DMS 273 (cell line): ENCODE results near the gene VEGFC.

Source experiments
- DNase-seq: peaks from one replicate; lab custom pipeline; 2025; ENCODE audit not compliant: unreplicated experiment; lab: John Stamatoyannopoulos, UW

The VEGFC gene

GRCh38 chr4:176762661-176763308, 29.9 kb downstream of the VEGFC start:
- DNase-seq = no peak

- DNase-seq = no peak
These were observed 30.9 kb downstream of the VEGFC start for GRCh38 chr4:176761872-176762271.

- DNase-seq = no peak
These were observed 32.3 kb downstream of the VEGFC start for GRCh38 chr4:176760471-176760870.

- DNase-seq = no peak
These were observed 34.0 kb downstream of the VEGFC start for GRCh38 chr4:176758731-176759130.

GRCh38 chr4:176758323-176758722, 34.4 kb downstream of the VEGFC start:
- DNase-seq = no peak

- DNase-seq = no peak
These were observed 37.1 kb downstream of the VEGFC start for GRCh38 chr4:176755613-176756012.

- no peak for DNase-seq
These were observed 37.7 kb downstream of the VEGFC start for GRCh38 chr4:176755001-176755400.

GRCh38 chr4:176753049-176753448, 39.7 kb downstream of the VEGFC start:
- no peak for DNase-seq

- DNase-seq = no peak
These were observed 40.5 kb downstream of the VEGFC start for GRCh38 chr4:176752191-176752749.

- DNase-seq = no peak
These were observed 41.7 kb downstream of the VEGFC start for GRCh38 chr4:176751061-176751460.

- no peak for DNase-seq
These were observed 45.9 kb downstream of the VEGFC start for GRCh38 chr4:176746846-176747245.

- DNase-seq = no peak
These were observed 46.8 kb downstream of the VEGFC start for GRCh38 chr4:176745902-176746301.

- no peak for DNase-seq
These were observed 48.6 kb downstream of the VEGFC start for GRCh38 chr4:176744091-176744490.

GRCh38 chr4:176742211-176742610, 50.5 kb downstream of the VEGFC start:
- no peak for DNase-seq

GRCh38 chr4:176741253-176741652, 51.5 kb downstream of the VEGFC start:
- no peak for DNase-seq

GRCh38 chr4:176735300-176735699, 57.4 kb downstream of the VEGFC start:
- DNase-seq = no peak

- no peak for DNase-seq
These were observed 58.3 kb downstream of the VEGFC start for GRCh38 chr4:176734461-176734860.

GRCh38 chr4:176729489-176729888, 63.2 kb downstream of the VEGFC start:
- DNase-seq = no peak

GRCh38 chr4:176726803-176727202, 65.9 kb downstream of the VEGFC start:
- DNase-seq = no peak

GRCh38 chr4:176721459-176721858, 71.3 kb downstream of the VEGFC start:
- DNase-seq = no peak

- no peak for DNase-seq
These were observed 73.8 kb downstream of the VEGFC start for GRCh38 chr4:176718881-176719280.

GRCh38 chr4:176717237-176717636, 75.5 kb downstream of the VEGFC start:
- DNase-seq = no peak

- no peak for DNase-seq
These were observed 83.3 kb downstream of the VEGFC start for GRCh38 chr4:176709417-176709816.
